Measurements from ENCODE around the gene HSD17B12. TPM values are rescaled to one million over a fixed set of nuclear protein-coding genes. Genes with fewer than 3 reads are reported as not detected.

Gene HSD17B12
- total and polyA plus RNA-seq, 7 experiments from 2014 or later = 20.3 to 39.5 (median 24.7) TPM

DNA sequence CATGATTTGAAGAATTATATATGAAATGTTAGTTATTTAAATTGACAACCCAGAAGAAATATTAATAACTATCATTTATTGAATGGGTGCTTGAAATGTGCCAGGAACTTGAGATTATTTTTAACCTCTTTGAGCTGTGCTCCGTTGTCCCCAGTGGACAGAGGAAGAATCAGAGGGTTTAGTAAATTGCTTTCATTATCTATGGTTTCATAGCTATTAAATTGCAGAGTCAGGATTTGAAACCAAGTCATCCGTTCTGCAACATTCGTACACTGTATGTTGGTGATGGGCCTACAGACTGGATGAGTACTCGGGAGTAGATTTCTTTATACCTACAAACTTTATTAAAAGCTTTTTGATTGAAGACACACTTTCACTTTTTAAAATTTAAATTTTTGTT is 4.9 kb downstream of the HSD17B12 start:
- no peak overlapping the region for H3K4me3 ChIP-seq (ENCODE audit: low read length)
- Mint-ChIP-seq H3K9me3 (no peaks in the 10 kb centered on the region), H3K36me3 (peaks cover 6 to 39% (median 34%) of the 10 kb centered on the region in 5 donors), H3K4me3 (no peak overlapping the region), H3K27me3 (no peaks in the 10 kb centered on the region), H3K4me1 (peaks cover 29 to 64% (median 53%) of the 10 kb centered on the region in 7 donors), H3K27ac (no peak overlapping the region)
- CTCF ChIA-PET = no interaction called here
- no peak for ATAC-seq
- POLR2A ChIA-PET = no interaction called here
- H3K27me3 ChIP-seq (ENCODE audit: control insufficient read depth in 2 of 2, insufficient read depth in 2 of 2, low read length in 2 of 2) = no peaks in the 10 kb centered on the region
- intact Hi-C loops (cut with micrococcal nuclease) = loop anchor here (10.0 kb wide), 2 partner anchors 409 to 1459 kb away; partner anchors contain the start of genes EXT2 (in 2 of the 2) and PRDM11 (in 1 of the 2)
- no peaks in the 10 kb centered on the region for H3K9me3 ChIP-seq (ENCODE audit: control insufficient read depth in 2 of 3, low read length in 3 of 3)
- no peak for DNase-seq
- peaks cover 4 to 8% of the 10 kb centered on the region in 2 donors for H3K4me1 ChIP-seq (ENCODE audit: control insufficient read depth in 2 of 2, insufficient read depth in 2 of 2, low read length in 2 of 2)
- H3K27ac ChIP-seq (ENCODE audit: low read depth, low read length) = no peak overlapping the region
- H3K36me3 ChIP-seq (ENCODE audit: control insufficient read depth in 2 of 3, insufficient read depth in 3 of 3, low read length in 3 of 3) = no peaks in the 10 kb centered on the region

DNA sequence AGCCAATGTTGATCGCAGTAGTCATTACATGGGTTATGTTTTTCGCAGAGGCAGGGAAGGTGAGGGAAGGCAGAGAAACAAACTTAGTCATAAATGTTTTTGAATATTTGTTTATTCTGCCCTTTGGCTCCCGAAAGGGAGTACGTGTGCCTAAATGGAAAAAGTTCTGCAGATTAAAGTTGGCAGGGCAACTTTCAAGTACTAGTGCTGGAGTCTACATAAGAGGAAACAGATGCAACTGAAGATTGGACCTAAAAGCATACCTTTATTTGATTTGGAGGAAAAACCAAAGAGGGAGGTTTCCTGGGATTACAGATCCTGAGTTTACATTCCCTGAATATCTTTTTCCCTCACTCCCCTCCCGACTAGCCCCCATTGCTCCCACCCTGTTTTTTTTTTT is 5.7 kb downstream of the HSD17B12 start:
- ATAC-seq = no peak
- H3K27ac ChIP-seq (ENCODE audit: low read depth, low read length) = no peak overlapping the region
- H3K4me3 ChIP-seq (ENCODE audit: low read length) = no peak overlapping the region
- H3K4me1 Mint-ChIP-seq = peaks cover 31 to 63% (median 55%) of the 10 kb centered on the region in 7 donors
- no peaks in the 10 kb centered on the region for H3K27me3 ChIP-seq (ENCODE audit: control insufficient read depth in 2 of 2, insufficient read depth in 2 of 2, low read length in 2 of 2)
- H3K9me3 Mint-ChIP-seq = no peaks in the 10 kb centered on the region
- H3K27ac Mint-ChIP-seq = no peak overlapping the region
- H3K4me1 ChIP-seq (ENCODE audit: control insufficient read depth in 2 of 2, insufficient read depth in 2 of 2, low read length in 2 of 2) = peaks cover 4 to 8% of the 10 kb centered on the region in 2 donors
- POLR2A ChIA-PET = no interaction called here
- peak overlapping the region in 1 of 10 donors; percentile 18 for H3K4me3 Mint-ChIP-seq
- no peaks in the 10 kb centered on the region for H3K27me3 Mint-ChIP-seq
- H3K36me3 Mint-ChIP-seq = peaks cover 10 to 41% (median 36%) of the 10 kb centered on the region in 5 donors
- CTCF ChIA-PET = interaction anchor here (0.6 kb wide), 1 partner anchor 931 kb away, joined by 4 read pairs; no protein-coding TSS in a partner anchor
- H3K9me3 ChIP-seq (ENCODE audit: control insufficient read depth in 2 of 3, low read length in 3 of 3) = no peaks in the 10 kb centered on the region
- intact Hi-C loops (cut with micrococcal nuclease) = loop anchor here (10.0 kb wide), 2 partner anchors 409 to 1459 kb away; partner anchors contain the start of genes EXT2 (in 2 of the 2) and PRDM11 (in 1 of the 2)
- H3K36me3 ChIP-seq (ENCODE audit: control insufficient read depth in 2 of 3, insufficient read depth in 3 of 3, low read length in 3 of 3) = no peaks in the 10 kb centered on the region
- no peak for DNase-seq

DNA sequence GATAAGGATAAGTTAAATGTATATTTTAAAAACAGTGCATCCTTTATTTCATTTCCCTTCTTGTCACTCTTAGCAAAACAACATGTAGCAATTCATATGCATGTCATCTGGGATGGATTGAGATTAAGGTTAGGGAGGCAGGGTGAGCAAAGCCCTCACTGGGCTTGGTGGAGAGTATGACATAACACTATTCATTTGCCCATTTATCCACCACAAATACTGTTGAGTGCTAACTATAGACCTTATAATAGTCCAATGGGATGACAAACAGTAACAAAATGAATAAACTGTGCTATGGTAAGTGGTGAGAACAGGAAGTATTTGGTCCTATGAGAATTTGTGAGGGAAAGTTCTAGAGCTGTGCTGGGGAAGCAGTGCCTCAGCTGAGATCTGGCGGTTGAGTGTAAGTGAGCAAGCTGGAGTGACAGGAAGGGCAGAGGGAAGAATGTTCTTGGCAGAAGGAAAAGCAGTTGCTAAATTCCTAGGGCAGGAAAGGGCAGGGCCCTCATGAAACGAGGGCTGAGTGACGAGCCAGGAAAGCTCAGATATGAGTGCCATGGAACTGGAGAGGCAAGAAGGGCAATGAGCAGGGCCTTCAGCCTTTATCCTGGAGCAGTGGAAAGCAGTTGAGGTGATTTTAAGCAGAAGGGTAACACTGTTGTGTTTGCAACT is 6.7 kb downstream of the HSD17B12 start:
- H3K36me3 Mint-ChIP-seq = peaks cover 15 to 48% (median 46%) of the 10 kb centered on the region in 5 donors
- POLR2A ChIA-PET = no interaction called here
- H3K9me3 Mint-ChIP-seq = no peaks in the 10 kb centered on the region
- Histone ChIP-seq H3K9me3 (ENCODE audit: control insufficient read depth in 2 of 3, low read length in 3 of 3) (no peaks in the 10 kb centered on the region), H3K27ac (ENCODE audit: low read depth, low read length) (no peak overlapping the region), H3K4me3 (ENCODE audit: low read length) (no peak overlapping the region), H3K36me3 (ENCODE audit: control insufficient read depth in 2 of 3, insufficient read depth in 3 of 3, low read length in 3 of 3) (no peaks in the 10 kb centered on the region), H3K4me1 (ENCODE audit: control insufficient read depth in 2 of 2, insufficient read depth in 2 of 2, low read length in 2 of 2) (no peaks in the 10 kb centered on the region), H3K27me3 (ENCODE audit: control insufficient read depth in 2 of 2, insufficient read depth in 2 of 2, low read length in 2 of 2) (no peaks in the 10 kb centered on the region)
- no peaks in the 10 kb centered on the region for H3K27me3 Mint-ChIP-seq
- peak overlapping the region in 1 of 10 donors; percentile 1 for H3K4me3 Mint-ChIP-seq
- no peak overlapping the region for H3K27ac Mint-ChIP-seq
- CTCF ChIA-PET = no interaction called here
- ATAC-seq (no peak), DNase-seq (no peak)
- intact Hi-C loops (cut with micrococcal nuclease) = loop anchor here (10.0 kb wide), 2 partner anchors 408 to 1458 kb away; partner anchors contain the start of genes EXT2 (in 2 of the 2) and PRDM11 (in 1 of the 2)
- peaks cover 31 to 59% (median 55%) of the 10 kb centered on the region in 7 donors for H3K4me1 Mint-ChIP-seq

DNA sequence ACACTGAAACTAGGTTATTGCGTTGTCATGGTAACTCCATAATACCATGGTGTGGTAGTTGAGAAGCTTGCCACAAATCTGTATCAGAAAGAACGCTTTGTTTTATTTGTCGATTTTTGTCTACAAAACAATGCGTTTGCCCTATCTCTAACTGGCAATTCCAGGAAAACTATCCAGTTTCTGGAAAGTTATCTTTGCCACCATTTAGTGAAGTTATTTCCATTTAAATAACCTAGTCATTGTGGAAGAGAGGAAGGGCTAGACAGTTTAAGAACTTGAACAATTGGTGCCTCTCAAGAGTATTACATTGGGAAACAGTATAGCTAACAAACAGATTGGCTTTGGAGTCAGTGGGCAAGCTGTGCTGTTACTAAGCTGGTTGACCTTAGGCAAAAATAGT is 7.9 kb downstream of the HSD17B12 start:
- intact Hi-C loops (cut with micrococcal nuclease) = loop anchor here (10.0 kb wide), 2 partner anchors 406 to 1456 kb away; partner anchors contain the start of genes EXT2 (in 2 of the 2) and PRDM11 (in 1 of the 2)
- no peak overlapping the region for H3K27ac Mint-ChIP-seq

DNA sequence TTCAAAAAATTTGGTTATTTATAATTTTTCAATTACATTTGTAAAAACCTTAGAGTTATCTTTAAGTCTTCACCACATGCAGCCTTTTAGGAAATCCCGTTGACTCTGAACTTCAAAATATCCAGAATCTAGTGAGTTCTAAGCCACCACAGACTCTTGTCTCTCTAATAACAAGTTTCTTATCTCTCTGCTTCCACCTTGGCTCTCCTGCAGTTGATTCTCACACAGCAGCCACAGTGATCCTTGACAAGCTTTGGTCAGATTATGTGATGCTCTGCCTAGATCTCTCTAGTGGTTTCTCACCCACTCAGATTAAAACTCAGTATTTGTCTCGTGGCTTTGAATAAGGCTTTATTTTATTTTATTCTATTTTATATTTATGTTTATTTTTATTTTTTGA is 8.6 kb downstream of the HSD17B12 start:
- intact Hi-C loops (cut with micrococcal nuclease) = loop anchor here (10.0 kb wide), 2 partner anchors 406 to 1456 kb away; partner anchors contain the start of genes EXT2 (in 2 of the 2) and PRDM11 (in 1 of the 2)
- POLR2A ChIA-PET = no interaction called here

More for the DNA sequence above, 7.9 kb downstream of the HSD17B12 start:
- H3K27ac ChIP-seq (ENCODE audit: low read depth, low read length) = no peak overlapping the region
- peaks cover 19 to 47% (median 43%) of the 10 kb centered on the region in 5 donors for H3K36me3 Mint-ChIP-seq
- no peak overlapping the region for H3K4me3 ChIP-seq (ENCODE audit: low read length)
- no peaks in the 10 kb centered on the region for H3K27me3 Mint-ChIP-seq
- H3K4me1 Mint-ChIP-seq = peaks cover 31 to 56% (median 50%) of the 10 kb centered on the region in 7 donors
- H3K27me3 ChIP-seq (ENCODE audit: control insufficient read depth in 2 of 2, insufficient read depth in 2 of 2, low read length in 2 of 2) = no peaks in the 10 kb centered on the region
- H3K36me3 ChIP-seq (ENCODE audit: control insufficient read depth in 2 of 3, insufficient read depth in 3 of 3, low read length in 3 of 3) = no peaks in the 10 kb centered on the region
- no peak for ATAC-seq
- CTCF ChIA-PET = interaction anchor here (0.6 kb wide), 1 partner anchor 125 kb away, joined by 3 read pairs; no protein-coding TSS in a partner anchor
- H3K9me3 Mint-ChIP-seq = no peaks in the 10 kb centered on the region
- POLR2A ChIA-PET = no interaction called here
- DNase-seq = no peak
- H3K4me1 ChIP-seq (ENCODE audit: control insufficient read depth in 2 of 2, insufficient read depth in 2 of 2, low read length in 2 of 2) = no peaks in the 10 kb centered on the region
- H3K9me3 ChIP-seq (ENCODE audit: control insufficient read depth in 2 of 3, low read length in 3 of 3) = no peaks in the 10 kb centered on the region
- H3K4me3 Mint-ChIP-seq = no peak overlapping the region

DNA sequence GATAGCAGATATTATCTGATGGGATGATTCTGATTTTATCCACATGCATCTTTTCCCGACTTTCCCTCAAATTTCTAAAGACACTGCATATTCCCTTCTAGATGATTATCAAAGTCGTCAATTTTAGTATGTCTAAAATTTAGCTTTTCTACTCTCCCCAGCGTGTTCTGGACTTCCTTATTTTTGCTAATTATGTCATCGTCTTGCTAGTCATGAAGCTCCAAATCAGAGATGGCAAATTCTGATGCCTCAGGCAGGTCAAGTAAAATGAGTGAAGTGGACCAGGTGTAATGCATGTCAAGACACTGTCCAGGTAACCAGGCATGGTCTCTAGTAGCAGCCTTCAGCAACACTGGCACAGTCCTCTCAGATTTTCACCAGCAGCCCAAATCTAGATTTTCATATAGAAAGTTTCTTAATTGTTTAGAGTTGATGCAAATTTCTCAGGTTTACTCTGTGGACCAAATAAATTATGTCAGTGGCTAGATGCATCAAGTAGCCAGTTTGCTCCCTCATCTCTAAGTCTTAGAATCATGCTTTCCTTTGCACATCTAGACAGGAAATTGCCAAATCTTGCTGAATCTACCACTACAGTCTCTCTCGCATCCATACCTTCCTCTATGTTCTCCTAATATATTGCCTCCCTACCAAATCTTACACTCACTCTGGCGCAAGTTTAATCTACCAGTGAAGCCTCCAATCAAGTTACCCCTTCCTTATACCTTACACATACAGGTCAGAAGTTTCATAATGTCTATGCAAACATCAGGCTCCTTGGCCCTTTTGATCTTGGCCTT is 10.6 kb downstream of the HSD17B12 start:
- no peaks in the 10 kb centered on the region for H3K27me3 ChIP-seq (ENCODE audit: control insufficient read depth in 2 of 2, insufficient read depth in 2 of 2, low read length in 2 of 2)
- Mint-ChIP-seq H3K4me1 (peaks cover 22 to 41% (median 36%) of the 10 kb centered on the region in 7 donors), H3K27ac (no peak overlapping the region), H3K36me3 (peaks cover 17 to 34% (median 27%) of the 10 kb centered on the region in 5 donors), H3K4me3 (no peak overlapping the region), H3K9me3 (no peaks in the 10 kb centered on the region), H3K27me3 (no peaks in the 10 kb centered on the region)
- ATAC-seq (peak; percentile 26), DNase-seq (no peak)
- POLR2A ChIA-PET = no interaction called here
- no peaks in the 10 kb centered on the region for H3K4me1 ChIP-seq (ENCODE audit: control insufficient read depth in 2 of 2, insufficient read depth in 2 of 2, low read length in 2 of 2)
- H3K9me3 ChIP-seq (ENCODE audit: control insufficient read depth in 2 of 3, low read length in 3 of 3) = no peaks in the 10 kb centered on the region
- intact Hi-C loops (cut with micrococcal nuclease) = no loop called here
- CTCF ChIA-PET = no interaction called here
- no peaks in the 10 kb centered on the region for H3K36me3 ChIP-seq (ENCODE audit: control insufficient read depth in 2 of 3, insufficient read depth in 3 of 3, low read length in 3 of 3)
- no peak overlapping the region for H3K4me3 ChIP-seq (ENCODE audit: low read length)
- H3K27ac ChIP-seq (ENCODE audit: low read depth, low read length) = no peak overlapping the region

More for the DNA sequence above, 8.6 kb downstream of the HSD17B12 start:
- H3K27me3 Mint-ChIP-seq = no peaks in the 10 kb centered on the region
- Histone ChIP-seq H3K36me3 (ENCODE audit: control insufficient read depth in 2 of 3, insufficient read depth in 3 of 3, low read length in 3 of 3) (no peaks in the 10 kb centered on the region), H3K4me1 (ENCODE audit: control insufficient read depth in 2 of 2, insufficient read depth in 2 of 2, low read length in 2 of 2) (no peaks in the 10 kb centered on the region), H3K27me3 (ENCODE audit: control insufficient read depth in 2 of 2, insufficient read depth in 2 of 2, low read length in 2 of 2) (no peaks in the 10 kb centered on the region), H3K9me3 (ENCODE audit: control insufficient read depth in 2 of 3, low read length in 3 of 3) (no peaks in the 10 kb centered on the region), H3K4me3 (ENCODE audit: low read length) (no peak overlapping the region), H3K27ac (ENCODE audit: low read depth, low read length) (no peak overlapping the region)
- ATAC-seq (no peak), DNase-seq (no peak)
- H3K9me3 Mint-ChIP-seq = no peaks in the 10 kb centered on the region
- H3K36me3 Mint-ChIP-seq = peaks cover 19 to 43% (median 39%) of the 10 kb centered on the region in 5 donors
- peaks cover 28 to 56% (median 47%) of the 10 kb centered on the region in 7 donors for H3K4me1 Mint-ChIP-seq
- H3K27ac Mint-ChIP-seq = no peak overlapping the region
- CTCF ChIA-PET = no interaction called here
- H3K4me3 Mint-ChIP-seq = no peak overlapping the region
